A549 (cell line): ENCODE measurements around the gene PPP4R3A.

Experiments
- POLR2A ChIP-seq: IDR thresholded peaks from 2 replicates; pipeline ENCODE4 v1.6.1; 2012; ENCODE audit warnings: mild to moderate bottlenecking, low read length
- TF ChIP-seq, protein P1 (sequence below): IDR thresholded peaks from 2 replicates; pipeline ENCODE4 v1.6.1; 2012
- TF ChIP-seq, protein P2 (sequence below): fragments of >200 bp; sonication (Bioruptor Twin); formaldehyde crosslinking; IDR thresholded peaks from 3 replicates; pipeline ENCODE4 v1.5.1; 2016
- TF ChIP-seq, protein P3 (sequence below): IDR thresholded peaks from 2 replicates; pipeline ENCODE4 v1.6.1; 2012

DNA sequence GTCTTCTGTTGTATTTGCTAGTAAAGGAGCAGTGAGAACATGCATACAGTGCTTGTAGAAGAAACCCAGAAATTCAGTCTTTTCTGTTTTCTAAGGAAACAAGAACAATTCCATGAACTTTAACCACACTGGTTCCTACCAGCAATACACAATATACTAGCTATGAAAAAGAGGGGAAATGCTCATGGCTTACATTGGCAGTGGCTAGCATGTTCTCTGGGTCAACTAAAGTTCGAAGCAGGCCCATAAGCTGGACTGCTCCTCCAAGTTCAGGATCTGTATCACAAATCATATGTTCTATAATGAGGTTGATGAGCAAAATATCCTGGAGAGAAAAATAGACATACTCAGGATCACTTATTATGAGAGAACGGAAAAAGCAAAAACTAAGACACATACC, 37.1 kb downstream of the PPP4R3A start:
- TF ChIP-seq, protein P1, sequence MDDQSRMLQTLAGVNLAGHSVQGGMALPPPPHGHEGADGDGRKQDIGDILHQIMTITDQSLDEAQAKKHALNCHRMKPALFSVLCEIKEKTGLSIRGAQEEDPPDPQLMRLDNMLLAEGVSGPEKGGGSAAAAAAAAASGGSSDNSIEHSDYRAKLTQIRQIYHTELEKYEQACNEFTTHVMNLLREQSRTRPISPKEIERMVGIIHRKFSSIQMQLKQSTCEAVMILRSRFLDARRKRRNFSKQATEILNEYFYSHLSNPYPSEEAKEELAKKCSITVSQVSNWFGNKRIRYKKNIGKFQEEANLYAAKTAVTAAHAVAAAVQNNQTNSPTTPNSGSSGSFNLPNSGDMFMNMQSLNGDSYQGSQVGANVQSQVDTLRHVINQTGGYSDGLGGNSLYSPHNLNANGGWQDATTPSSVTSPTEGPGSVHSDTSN: no peak
- TF ChIP-seq, protein P2, sequence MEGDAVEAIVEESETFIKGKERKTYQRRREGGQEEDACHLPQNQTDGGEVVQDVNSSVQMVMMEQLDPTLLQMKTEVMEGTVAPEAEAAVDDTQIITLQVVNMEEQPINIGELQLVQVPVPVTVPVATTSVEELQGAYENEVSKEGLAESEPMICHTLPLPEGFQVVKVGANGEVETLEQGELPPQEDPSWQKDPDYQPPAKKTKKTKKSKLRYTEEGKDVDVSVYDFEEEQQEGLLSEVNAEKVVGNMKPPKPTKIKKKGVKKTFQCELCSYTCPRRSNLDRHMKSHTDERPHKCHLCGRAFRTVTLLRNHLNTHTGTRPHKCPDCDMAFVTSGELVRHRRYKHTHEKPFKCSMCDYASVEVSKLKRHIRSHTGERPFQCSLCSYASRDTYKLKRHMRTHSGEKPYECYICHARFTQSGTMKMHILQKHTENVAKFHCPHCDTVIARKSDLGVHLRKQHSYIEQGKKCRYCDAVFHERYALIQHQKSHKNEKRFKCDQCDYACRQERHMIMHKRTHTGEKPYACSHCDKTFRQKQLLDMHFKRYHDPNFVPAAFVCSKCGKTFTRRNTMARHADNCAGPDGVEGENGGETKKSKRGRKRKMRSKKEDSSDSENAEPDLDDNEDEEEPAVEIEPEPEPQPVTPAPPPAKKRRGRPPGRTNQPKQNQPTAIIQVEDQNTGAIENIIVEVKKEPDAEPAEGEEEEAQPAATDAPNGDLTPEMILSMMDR: no peak
- TF ChIP-seq POLR2A: no peak
- TF ChIP-seq, protein P3, sequence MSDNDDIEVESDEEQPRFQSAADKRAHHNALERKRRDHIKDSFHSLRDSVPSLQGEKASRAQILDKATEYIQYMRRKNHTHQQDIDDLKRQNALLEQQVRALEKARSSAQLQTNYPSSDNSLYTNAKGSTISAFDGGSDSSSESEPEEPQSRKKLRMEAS: no peak
